GM10248 (cell line): ENCODE results near the gene S100A2.

Source experiments
- CTCF ChIA-PET: fragments of 300-600 bp; sonication (Branson Sonifier 250); formaldehyde crosslinking; extraction: SDS; loops from one replicate; lab custom pipeline; 2021; ENCODE audit warnings: antibody characterized with exemption; lab: Yijun Ruan, JAX
- POLR2A ChIA-PET: fragments of 350-650 bp; sonication (Branson Sonifier 250); formaldehyde crosslinking; extraction: SDS; loops from one replicate; lab custom pipeline; 2020; ENCODE audit warnings: antibody characterized with exemption; lab: Yijun Ruan, JAX
- DNase-seq: peaks from one replicate; pipeline ENCODE4 v3.0.0; 2012; ENCODE audit errors: extremely low spot score
- CTCF ChIP-seq: IDR thresholded peaks from 2 replicates; pipeline ENCODE4 v1.5.1; 2012; ENCODE audit warnings: mild to moderate bottlenecking, low read depth; ENCODE audit errors: extremely low read depth, missing control alignments, control extremely low read depth

S100A2 gene

GRCh38 chr1:153612755-153613331 is 47.2 kb upstream of the S100A2 start, which contains the start of gene S100A16:
Gene S100A16 (minus strand): TSS chr1:153613137. CDS start chr1:153608151, 4,986 bp downstream.
- ChIA-PET POLR2A (no interaction called here), CTCF (interaction anchor here (3.2 to 9.1 kb wide), 2 partner anchors 14 to 42 kb away, joined by 16 to 136 read pairs; partner anchors contain the start of genes S100A1 and S100A13)
- peak; percentile 17 for DNase-seq
- no peak for TF ChIP-seq CTCF

- CTCF ChIA-PET = interaction anchor here (1.3 to 9.1 kb wide), 3 partner anchors 15 to 41 kb away, joined by 4 to 136 read pairs (median 16); partner anchors contain the start of genes S100A1 and S100A13
Measured at GRCh38 chr1:153612111-153612754, 46.6 kb upstream of the S100A2 start.

GRCh38 chr1:153611356-153611755 is 45.7 kb upstream of the S100A2 start:
- ChIA-PET CTCF (interaction anchor here (1.3 to 9.1 kb wide), 3 partner anchors 16 to 41 kb away, joined by 4 to 136 read pairs (median 16); partner anchors contain the start of genes S100A1 and S100A13), POLR2A (no interaction called here)
- TF ChIP-seq CTCF = no peak
- DNase-seq = peak; percentile 12

More at GRCh38 chr1:153612111-153612754, 46.6 kb upstream of the S100A2 start:
- POLR2A ChIA-PET = no interaction called here
- DNase-seq = peak; percentile 16
- TF ChIP-seq CTCF = no peak

- no peak for TF ChIP-seq CTCF
- POLR2A ChIA-PET = no interaction called here
- CTCF ChIA-PET = interaction anchor here (1.1 to 3.2 kb wide), 2 partner anchors 16 to 33 kb away, joined by 3 to 16 read pairs; partner anchors contain the start of genes S100A1 and S100A13
- DNase-seq = no peak
Measured at GRCh38 chr1:153610811-153611301, 45.2 kb upstream of the S100A2 start.

GRCh38 chr1:153610334-153610733 is 44.7 kb upstream of the S100A2 start:
- TF ChIP-seq CTCF = no peak
- DNase-seq = no peak
- CTCF ChIA-PET = interaction anchor here (1.1 to 4.4 kb wide), 3 partner anchors 8 to 33 kb away, joined by 3 to 22 read pairs (median 16); partner anchors contain the start of genes S100A1 and S100A13
- POLR2A ChIA-PET = no interaction called here

GRCh38 chr1:153609585-153609907 is 43.9 kb upstream of the S100A2 start:
- POLR2A ChIA-PET = no interaction called here

More at GRCh38 chr1:153609585-153609907, 43.9 kb upstream of the S100A2 start:
- CTCF ChIA-PET = interaction anchor here (4.4 kb wide), 1 partner anchor 9 kb away, joined by 22 read pairs; no protein-coding TSS in a partner anchor
- no peak for TF ChIP-seq CTCF
- peak; percentile 7 for DNase-seq
